ENCODE data around the gene CRTC3.

DNA sequence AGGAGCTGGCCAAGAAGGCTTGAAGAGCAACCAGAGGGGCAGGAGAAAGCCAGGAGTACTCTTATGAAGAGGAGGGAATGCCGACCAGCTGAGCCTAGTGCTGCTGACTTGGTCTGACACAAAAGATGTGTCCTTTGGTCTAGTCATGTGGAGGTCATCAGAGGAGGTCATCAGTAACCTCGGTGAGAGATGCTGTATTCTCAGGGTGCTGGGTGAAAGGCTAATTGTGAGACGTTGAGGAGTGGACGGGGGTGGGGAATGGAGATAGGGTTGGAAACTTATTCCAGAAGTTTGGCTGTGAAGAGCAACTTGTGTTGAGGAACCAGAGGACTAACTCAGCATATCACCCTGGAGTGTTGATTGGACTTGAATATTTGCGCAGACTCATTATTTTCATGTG, 5.5 kb downstream of the CRTC3 start:
- TF ChIP-seq, protein P1, sequence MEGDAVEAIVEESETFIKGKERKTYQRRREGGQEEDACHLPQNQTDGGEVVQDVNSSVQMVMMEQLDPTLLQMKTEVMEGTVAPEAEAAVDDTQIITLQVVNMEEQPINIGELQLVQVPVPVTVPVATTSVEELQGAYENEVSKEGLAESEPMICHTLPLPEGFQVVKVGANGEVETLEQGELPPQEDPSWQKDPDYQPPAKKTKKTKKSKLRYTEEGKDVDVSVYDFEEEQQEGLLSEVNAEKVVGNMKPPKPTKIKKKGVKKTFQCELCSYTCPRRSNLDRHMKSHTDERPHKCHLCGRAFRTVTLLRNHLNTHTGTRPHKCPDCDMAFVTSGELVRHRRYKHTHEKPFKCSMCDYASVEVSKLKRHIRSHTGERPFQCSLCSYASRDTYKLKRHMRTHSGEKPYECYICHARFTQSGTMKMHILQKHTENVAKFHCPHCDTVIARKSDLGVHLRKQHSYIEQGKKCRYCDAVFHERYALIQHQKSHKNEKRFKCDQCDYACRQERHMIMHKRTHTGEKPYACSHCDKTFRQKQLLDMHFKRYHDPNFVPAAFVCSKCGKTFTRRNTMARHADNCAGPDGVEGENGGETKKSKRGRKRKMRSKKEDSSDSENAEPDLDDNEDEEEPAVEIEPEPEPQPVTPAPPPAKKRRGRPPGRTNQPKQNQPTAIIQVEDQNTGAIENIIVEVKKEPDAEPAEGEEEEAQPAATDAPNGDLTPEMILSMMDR (IDR thresholded peaks at IDR 0.05; ENCODE audit: low read depth, low read length) = no peak
- TF ChIP-seq POLR2A (IDR thresholded peaks at IDR 0.05; ENCODE audit: extremely low read depth, insufficient read length) (no peak), MYC (IDR thresholded peaks at IDR 0.05; ENCODE audit: low read depth, low read length) (no peak)
- TF ChIP-seq, protein P2, sequence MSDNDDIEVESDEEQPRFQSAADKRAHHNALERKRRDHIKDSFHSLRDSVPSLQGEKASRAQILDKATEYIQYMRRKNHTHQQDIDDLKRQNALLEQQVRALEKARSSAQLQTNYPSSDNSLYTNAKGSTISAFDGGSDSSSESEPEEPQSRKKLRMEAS (IDR thresholded peaks at IDR 0.05; ENCODE audit: low read depth, low read length) = no peak

Measured in NB4 (cell line).